Urothelium cell line (cell line): ENCODE data around the gene ORMDL3.
A peak's percentile ranks its signal among the peaks of the same experiment; 100 is the strongest.
"Not testable (repeated sequence)": the region's sequence is repeated elsewhere in the genome, so short reads cannot be mapped to it uniquely, and the experiment has no call there.

Experiments used
- DNase-seq: peaks from one replicate; pipeline ENCODE4 v3.0.0; 2011; ENCODE audit warnings: low spot score, mixed read lengths
- FAIRE-seq: peaks from 2 replicates; lab custom pipeline; 2011; peaks lifted over from hg19 to GRCh38; lab: Jason Lieb, UNC

ORMDL3 gene

GRCh38 chr17:39925282-39926134 is 1.9 kb downstream of the ORMDL3 start:
- no peak for DNase-seq
- no peak for FAIRE-seq

GRCh38 chr17:39924691-39925055 is 2.7 kb downstream of the ORMDL3 start:
- FAIRE-seq (no peak), DNase-seq (no peak)

GRCh38 chr17:39923836-39924690 is 3.3 kb downstream of the ORMDL3 start:
- DNase-seq (no peak), FAIRE-seq (peak; percentile 20)

GRCh38 chr17:39923230-39923629 is 4.2 kb downstream of the ORMDL3 start:
- DNase-seq (no peak), FAIRE-seq (no peak)

GRCh38 chr17:39922006-39922405 is 5.4 kb downstream of the ORMDL3 start:
- FAIRE-seq = no peak
- DNase-seq = no peak

- no peak for DNase-seq
- no peak for FAIRE-seq
These were observed 6.1 kb downstream of the ORMDL3 start for GRCh38 chr17:39921323-39921722.

GRCh38 chr17:39920218-39921210 is 6.9 kb downstream of the ORMDL3 start:
- no peak for DNase-seq

GRCh38 chr17:39919087-39919683 is 8.2 kb downstream of the ORMDL3 start:
- peak; percentile 61 for FAIRE-seq
- DNase-seq = no peak

More at GRCh38 chr17:39920218-39921210, 6.9 kb downstream of the ORMDL3 start:
- FAIRE-seq = no peak

GRCh38 chr17:39916918-39917317 is 10.5 kb downstream of the ORMDL3 start:
- FAIRE-seq (no peak), DNase-seq (no peak)

GRCh38 chr17:39915559-39915958 is 11.8 kb downstream of the ORMDL3 start:
- no peak for DNase-seq
- no peak for FAIRE-seq

- DNase-seq (no peak), FAIRE-seq (no peak)
These were observed 13.4 kb downstream of the ORMDL3 start for GRCh38 chr17:39913989-39914388.

- FAIRE-seq = no peak
- no peak for DNase-seq
These were observed 18.5 kb downstream of the ORMDL3 start for GRCh38 chr17:39908789-39909352.

- DNase-seq (no peak), FAIRE-seq (no peak)
These were observed 22.5 kb downstream of the ORMDL3 start for GRCh38 chr17:39904990-39905288.

- DNase-seq (no peak), FAIRE-seq (no peak)
These were observed 24.1 kb downstream of the ORMDL3 start for GRCh38 chr17:39903158-39903884.

GRCh38 chr17:39902027-39902426 is 25.4 kb downstream of the ORMDL3 start:
- FAIRE-seq, DNase-seq: not testable (repeated sequence)

GRCh38 chr17:39899215-39899614 is 28.2 kb downstream of the ORMDL3 start:
- FAIRE-seq (no peak), DNase-seq (no peak)

- no peak for FAIRE-seq
- DNase-seq = no peak
These were observed 29.3 kb downstream of the ORMDL3 start for GRCh38 chr17:39898088-39898487.

- no peak for DNase-seq
- no peak for FAIRE-seq
These were observed 32.6 kb downstream of the ORMDL3 start for GRCh38 chr17:39894681-39895376.

GRCh38 chr17:39889200-39889599 is 38.2 kb downstream of the ORMDL3 start:
- DNase-seq = no peak
- FAIRE-seq = no peak
